ENCODE results near the gene MOB3A. TPM values are rescaled to one million over a fixed set of nuclear protein-coding genes. Genes with fewer than 3 reads are reported as not detected.
"Not testable (repeated sequence)": the region's sequence is repeated elsewhere in the genome, so short reads cannot be mapped to it uniquely, and the experiment has no call there.

The MOB3A gene
- total RNA-seq, 1 donor from 2014 or later: 14.3 TPM

DNA sequence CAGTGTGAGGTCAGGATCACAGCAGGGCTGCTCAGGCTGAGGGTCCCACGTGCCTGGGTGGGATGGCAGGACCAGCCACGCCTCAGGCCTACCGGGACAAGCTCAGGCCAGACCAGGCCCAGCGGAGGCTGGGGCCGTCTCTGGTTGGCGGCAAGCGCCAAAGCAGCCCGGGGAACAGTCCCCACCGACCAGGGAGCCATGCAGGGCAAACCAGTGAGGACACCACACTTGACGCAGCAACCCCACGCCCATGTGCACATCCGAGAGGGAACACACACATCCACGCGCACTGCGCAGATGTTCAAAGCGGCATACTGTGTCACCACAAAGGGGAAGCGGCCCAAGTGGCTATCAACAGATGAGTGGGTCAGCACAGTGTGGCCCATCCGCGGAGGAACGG lies 15.8 kb upstream of the MOB3A start:
- DNase-seq (ENCODE audit: missing footprints): no peak
- intact Hi-C loops (cut with DNase I): no loop called here
- ATAC-seq: no peak

- no peak for DNase-seq (ENCODE audit: missing footprints)
- ATAC-seq: no peak
- intact Hi-C loops (cut with DNase I): no loop called here
Observed at GRCh38 chr19:2111425-2111824, 15.3 kb upstream of the MOB3A start.

DNA sequence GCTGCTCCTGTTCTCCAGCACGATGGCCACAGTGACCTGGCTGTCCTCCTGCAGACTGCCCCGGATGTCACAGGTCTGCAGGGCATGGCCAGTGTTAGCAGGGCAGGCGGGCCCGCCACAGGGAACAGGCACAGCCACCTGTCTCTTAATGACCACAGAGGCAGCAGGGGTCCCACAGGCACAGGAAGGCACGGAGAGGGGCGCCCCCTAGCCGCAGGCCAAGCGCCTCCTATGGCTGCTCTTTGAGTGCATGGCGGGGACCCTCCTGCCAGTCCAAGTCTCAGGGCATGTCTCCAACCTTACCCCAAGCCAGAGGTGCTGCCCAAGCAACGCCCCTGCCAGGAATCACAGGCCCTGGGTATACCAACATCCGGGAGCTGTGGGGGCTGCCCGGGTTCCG lies 14.7 kb upstream of the MOB3A start:
- ATAC-seq (no peak), DNase-seq (ENCODE audit: missing footprints) (no peak)
- intact Hi-C loops (cut with DNase I): no loop called here

- DNase-seq (ENCODE audit: missing footprints): no peak
- ATAC-seq: no peak
- intact Hi-C loops (cut with DNase I): no loop called here
Observed at GRCh38 chr19:2109046-2109864, 13.1 kb upstream of the MOB3A start.

DNA sequence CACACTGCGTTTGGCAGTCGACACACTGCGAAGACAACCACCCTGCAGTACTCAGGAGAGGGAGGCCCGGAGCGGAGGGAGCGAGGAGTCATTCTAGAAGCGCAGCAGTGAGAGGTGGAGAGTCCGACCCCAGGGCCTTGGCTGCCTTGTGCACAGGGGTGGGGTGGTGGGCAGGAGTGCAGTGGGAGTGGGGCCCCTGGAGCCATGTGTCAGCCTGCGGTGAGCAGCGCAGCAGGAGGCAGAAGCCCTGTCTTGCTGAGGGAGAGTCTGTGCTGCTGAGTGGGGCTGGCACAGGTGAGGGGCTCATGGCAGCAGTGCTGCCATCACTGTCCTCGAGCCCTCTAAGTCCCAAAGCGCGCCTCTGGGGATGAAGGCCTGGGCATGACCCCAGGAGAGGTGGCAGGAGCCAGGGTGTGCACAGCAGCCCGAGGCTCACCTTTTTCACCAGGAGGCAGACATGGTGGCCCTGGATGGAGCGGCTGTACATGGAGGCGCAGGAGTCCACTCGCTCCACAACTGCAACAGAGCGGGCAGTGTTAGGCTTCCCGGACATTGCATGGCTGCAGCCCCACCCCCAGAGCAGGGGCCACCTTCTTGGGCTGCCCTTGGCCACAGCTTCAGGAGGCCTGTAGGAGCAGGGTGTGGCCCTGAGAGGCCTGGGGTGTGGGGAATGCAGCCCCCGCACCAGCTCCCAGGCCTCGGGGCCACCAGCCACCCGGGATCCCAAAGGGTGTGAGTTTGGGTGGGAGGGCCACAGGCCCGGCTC lies 12.3 kb upstream of the MOB3A start:
- DNase-seq (ENCODE audit: missing footprints) (no peak), ATAC-seq (no peak)
- intact Hi-C loops (cut with DNase I): no loop called here

- ATAC-seq: no peak
- DNase-seq (ENCODE audit: missing footprints): no peak
- intact Hi-C loops (cut with DNase I): no loop called here
Observed at GRCh38 chr19:2103045-2103707, 7.0 kb upstream of the MOB3A start.

DNA sequence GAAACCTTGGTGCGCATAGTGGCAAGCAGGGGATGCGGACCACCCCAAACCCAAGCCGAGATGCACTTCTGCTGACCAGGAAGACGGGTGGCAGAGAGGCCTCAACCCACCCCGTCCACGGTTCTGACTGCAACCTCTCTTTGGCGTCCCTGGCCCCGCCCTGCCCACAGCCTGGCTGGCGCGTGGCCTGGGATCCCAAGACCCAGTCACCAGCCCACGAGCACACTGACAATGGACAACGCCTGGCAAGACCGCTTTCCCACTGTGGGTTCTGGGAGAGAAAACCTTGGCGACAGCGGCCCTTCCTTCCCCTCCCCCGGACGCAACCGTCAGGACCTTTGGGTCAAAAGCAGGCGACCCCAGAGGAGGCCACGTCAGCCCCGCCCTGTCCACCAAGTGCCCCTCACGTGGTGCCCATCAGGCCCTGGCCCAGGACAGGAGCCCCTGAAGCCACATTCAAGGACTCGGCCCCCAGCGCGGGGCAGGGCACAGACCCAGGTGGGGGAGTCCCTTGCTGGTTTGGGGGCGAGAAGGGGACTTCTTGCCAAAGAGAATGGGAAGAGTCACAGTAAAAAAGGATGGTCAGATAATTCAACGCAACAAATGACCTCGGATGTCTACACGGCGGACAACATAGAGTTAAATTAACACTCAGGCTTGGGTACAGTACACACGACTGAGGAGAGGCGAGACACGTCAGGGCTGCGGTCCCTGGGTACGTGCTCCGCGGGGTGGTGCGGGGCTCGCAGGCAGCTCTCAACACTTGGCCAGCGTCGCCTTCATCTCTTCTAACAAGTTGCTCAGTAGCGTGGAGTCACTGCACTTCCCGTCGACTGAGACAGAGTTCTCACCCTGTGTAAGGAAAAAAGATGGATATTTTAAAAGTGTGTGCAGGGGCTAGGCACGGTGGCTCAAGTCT lies 5.5 kb upstream of the MOB3A start:
- no peak for DNase-seq (ENCODE audit: missing footprints)
- no peak for ATAC-seq
- intact Hi-C loops (cut with DNase I): no loop called here

DNA sequence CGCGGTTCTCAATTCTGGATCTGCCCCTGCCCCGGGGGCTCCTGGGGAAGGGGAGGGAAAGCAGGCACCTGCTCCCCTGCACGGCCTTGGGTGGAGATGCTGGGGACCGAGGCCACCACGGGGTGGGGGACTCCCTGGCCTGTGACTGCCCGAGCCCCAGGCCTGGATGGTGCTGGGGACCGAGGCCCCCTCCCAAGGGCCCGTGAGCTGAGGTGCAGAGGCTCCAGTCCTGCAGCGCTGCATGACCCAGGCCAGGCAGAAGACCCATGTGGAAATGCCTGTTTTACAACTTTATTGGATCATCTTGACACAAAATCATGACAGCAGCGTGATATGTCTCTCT lies 4.6 kb upstream of the MOB3A start:
- no peak for ATAC-seq
- intact Hi-C loops (cut with DNase I): no loop called here
- no peak for DNase-seq (ENCODE audit: missing footprints)

DNA sequence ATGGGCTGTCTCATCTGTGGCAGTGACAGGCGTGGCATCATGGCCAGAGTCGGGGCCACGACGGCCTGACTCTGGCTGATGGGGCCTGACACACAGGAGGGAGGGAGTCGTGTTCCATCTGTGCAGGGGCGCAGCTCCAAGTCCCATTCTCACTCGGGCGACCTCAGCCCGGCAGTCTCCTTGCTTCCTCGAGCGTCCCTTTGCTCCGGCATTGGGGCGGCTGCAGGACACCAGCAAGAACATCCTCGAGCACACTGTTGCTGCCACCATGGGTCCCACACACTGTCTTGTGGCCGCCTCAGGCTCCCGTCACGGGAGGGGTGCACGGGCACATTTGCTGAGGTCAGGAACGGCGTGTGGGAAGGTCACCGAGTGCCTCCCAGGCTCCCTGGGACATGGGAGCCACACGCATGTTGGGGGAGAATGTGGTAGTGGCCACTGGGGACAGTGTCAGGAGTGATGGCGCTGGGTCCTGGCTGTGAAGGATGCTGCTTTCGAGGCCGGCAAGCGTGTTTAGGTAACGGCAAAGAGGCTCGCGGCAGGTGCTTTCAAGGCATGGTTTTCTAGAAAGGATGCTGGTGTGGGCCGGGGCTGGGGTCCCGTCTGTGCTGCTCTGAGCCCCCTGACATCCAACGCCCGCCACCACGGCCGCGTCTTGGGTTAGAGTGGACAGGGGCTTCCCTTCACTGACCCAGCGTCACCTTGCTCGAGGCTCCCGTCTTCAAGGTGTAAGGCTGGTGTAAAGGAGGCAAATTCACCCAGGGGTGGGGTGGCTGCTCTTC lies 4.0 kb upstream of the MOB3A start:
- ATAC-seq: no peak
- no peak for DNase-seq (ENCODE audit: missing footprints)
- intact Hi-C loops (cut with DNase I): loop anchor here (2.0 kb wide), 1 partner anchor 21 kb away; no protein-coding TSS in a partner anchor

- ATAC-seq (no peak), DNase-seq (ENCODE audit: missing footprints) (no peak)
- intact Hi-C loops (cut with DNase I): loop anchor here (2.0 kb wide), 1 partner anchor 22 kb away; no protein-coding TSS in a partner anchor
Observed at GRCh38 chr19:2099054-2099501, 3.0 kb upstream of the MOB3A start.

- ATAC-seq (no peak), DNase-seq (ENCODE audit: missing footprints) (no peak)
- intact Hi-C loops (cut with DNase I): loop anchor here (2.0 kb wide), 2 partner anchors 23 to 29 kb away; no protein-coding TSS in a partner anchor
Observed at GRCh38 chr19:2097886-2098327, 1.8 kb upstream of the MOB3A start.

DNA sequence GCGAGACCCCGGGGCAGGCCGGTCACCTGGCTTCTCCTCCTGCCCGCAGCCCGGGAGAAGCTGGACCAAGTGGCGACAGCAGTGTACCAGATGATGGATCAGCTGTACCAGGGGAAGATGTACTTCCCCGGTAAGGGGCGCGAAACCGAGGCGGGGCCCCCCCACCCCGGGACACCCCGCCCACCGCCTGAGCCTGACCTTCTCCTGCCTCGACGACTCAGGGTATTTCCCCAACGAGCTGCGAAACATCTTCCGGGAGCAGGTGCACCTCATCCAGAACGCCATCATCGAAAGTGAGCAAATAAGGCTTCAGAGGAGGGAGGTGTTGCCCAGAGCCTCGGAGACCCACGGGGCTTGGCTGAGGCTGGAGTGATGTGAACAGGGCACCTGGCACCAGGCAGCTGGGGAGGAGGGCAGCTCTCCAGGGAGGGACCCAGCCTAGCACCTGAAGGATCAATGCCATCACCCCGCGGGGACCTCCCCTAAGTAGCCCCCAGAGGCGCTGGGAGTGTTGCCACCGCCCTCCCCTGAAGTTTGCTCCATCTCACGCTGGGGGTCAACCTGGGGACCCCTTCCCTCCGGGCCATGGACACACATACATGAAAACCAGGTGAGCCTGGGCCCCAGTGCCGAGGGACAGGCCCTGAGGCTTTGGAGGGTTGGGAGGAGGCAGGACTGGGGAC lies 1.2 kb upstream of the MOB3A start:
- ATAC-seq: no peak
- no peak for DNase-seq (ENCODE audit: missing footprints)
- intact Hi-C loops (cut with DNase I): loop anchor here (2.0 kb wide), 1 partner anchor 29 kb away; no protein-coding TSS in a partner anchor

DNA sequence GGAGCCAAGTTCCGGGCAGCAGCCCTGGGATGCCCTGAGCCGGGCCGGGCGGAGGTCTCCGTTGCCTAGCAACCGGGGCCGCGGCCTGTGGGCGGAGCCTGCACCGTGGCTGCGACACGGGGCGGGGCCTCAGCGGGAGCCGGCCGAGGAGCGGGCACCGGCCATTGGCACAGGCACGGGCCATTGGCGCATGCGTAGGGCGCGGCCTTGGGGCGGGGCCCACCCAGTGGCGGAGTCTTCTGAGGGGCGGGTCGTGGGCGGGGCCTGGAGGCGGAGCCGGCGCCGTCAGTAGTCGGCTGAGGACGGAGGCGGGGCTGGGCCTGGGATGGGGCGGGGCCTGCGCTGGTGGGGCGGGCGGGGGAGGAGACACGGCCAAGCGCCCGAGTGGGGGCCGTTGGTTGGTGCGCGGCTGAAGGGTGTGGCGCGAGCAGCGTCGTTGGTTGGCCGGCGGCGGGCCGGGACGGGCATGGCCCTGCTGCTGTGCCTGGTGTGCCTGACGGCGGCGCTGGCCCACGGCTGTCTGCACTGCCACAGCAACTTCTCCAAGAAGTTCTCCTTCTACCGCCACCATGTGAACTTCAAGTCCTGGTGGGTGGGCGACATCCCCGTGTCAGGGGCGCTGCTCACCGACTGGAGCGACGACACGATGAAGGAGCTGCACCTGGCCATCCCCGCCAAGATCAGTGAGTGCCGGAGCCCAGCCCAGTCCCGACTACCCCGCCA lies 515 bp upstream of the MOB3A start, which contains the start of gene IZUMO4:
Gene IZUMO4, plus strand, starts transcription at position 436 of the 723 bp plus-strand sequence. Its CDS starts 31 bp downstream, at position 467.
- DNase-seq (ENCODE audit: missing footprints) (peak; percentile 100), ATAC-seq (peak; percentile 92)
- intact Hi-C loops (cut with DNase I): loop anchor here (1.0 to 2.0 kb wide), 2 partner anchors 30 to 55 kb away; partner anchors contain the start of gene AP3D1

GRCh38 chr19:2091926-2092525 lies 4.1 kb downstream of the MOB3A start:
- intact Hi-C loops (cut with DNase I); DNase-seq (ENCODE audit: missing footprints); ATAC-seq: not testable (repeated sequence)

- intact Hi-C loops (cut with DNase I): no loop called here
- no peak for DNase-seq (ENCODE audit: missing footprints)
Observed at GRCh38 chr19:2089727-2090053, 6.4 kb downstream of the MOB3A start.

More at GRCh38 chr19:2089727-2090053, 6.4 kb downstream of the MOB3A start:
- no peak for ATAC-seq

Measured in Right ventricle myocardium inferior (tissue), 1 donor.